OCI-LY3 (cell line): ENCODE results near the gene CPTP.

ENCODE experiments used
- H2AFZ ChIP-seq: fragments of 200-600, 300-600 bp; shearing (Covaris generic); 2 replicates; pipeline ENCODE4 v1.6.0; 2014; ENCODE audit warnings: antibody characterized with exemption, low read depth, low read length
- H3K27ac ChIP-seq: fragments of 200-600, 300-600 bp; sonication (generic); 2 replicates; pipeline ENCODE4 v1.5.1; 2014; ENCODE audit warnings: mild to moderate bottlenecking, low read length, moderate library complexity, mixed read lengths
- H3K27me3 ChIP-seq: fragments of 200-600, 300-600 bp; sonication (generic); 2 replicates; pipeline ENCODE4 v1.6.1; 2014; ENCODE audit warnings: low read depth, low read length, mixed read lengths
- H3K36me3 ChIP-seq: fragments of 200-600, 300-600 bp; sonication (generic); replicated peaks from 2 replicates; pipeline ENCODE3; 2014; ENCODE audit warnings: low read depth, low read length, mixed read lengths
- H3K4me1 ChIP-seq: fragments of 300-600, 200-600 bp; sonication (generic); 2 replicates; pipeline ENCODE4 v1.6.1; 2014; ENCODE audit warnings: low read length, mixed read lengths
- H3K4me2 ChIP-seq: fragments of 200-600, 300-600 bp; sonication (generic); 2 replicates; pipeline ENCODE4 v1.6.1; 2014; ENCODE audit warnings: low read length, mixed read lengths
- H3K4me3 ChIP-seq: fragments of 300-600, 200-600 bp; sonication (generic); 2 replicates; pipeline ENCODE4 v1.5.1; 2014; ENCODE audit warnings: antibody characterized with exemption, mild to moderate bottlenecking, low read length, moderate library complexity
- H3K79me2 ChIP-seq: fragments of 300-600, 200-600 bp; shearing (Covaris generic); 2 replicates; pipeline ENCODE4 v1.6.1; 2014; ENCODE audit warnings: mild to moderate bottlenecking, low read length, mixed read lengths
- H3K9ac ChIP-seq: fragments of 300-600, 200-600 bp; shearing (Covaris generic); 2 replicates; pipeline ENCODE4 v1.6.0; 2014; ENCODE audit warnings: mild to moderate bottlenecking, low read length, moderate library complexity
- H3K9me3 ChIP-seq: fragments of 200-600, 300-600 bp; shearing (Covaris generic); 2 replicates; pipeline ENCODE4 v1.6.1; 2014; ENCODE audit warnings: low read length, mixed read lengths; ENCODE audit not compliant: insufficient read depth
- H4K20me1 ChIP-seq: fragments of 200-600, 300-600 bp; sonication (generic); 2 replicates; pipeline ENCODE4 v1.6.1; 2016; ENCODE audit warnings: low read length, mixed read lengths; ENCODE audit not compliant: insufficient read depth
- CTCF ChIP-seq: fragments of 200-600, 300-600 bp; sonication (generic); IDR thresholded peaks from 2 replicates; pipeline ENCODE4 v1.5.1; 2014; ENCODE audit warnings: antibody characterized with exemption, low read length, low read depth
- EZH2phosphoT487 ChIP-seq: fragments of 200-600 bp; shearing (Covaris generic); IDR thresholded peaks from 2 replicates; pipeline ENCODE4 v1.6.1; 2018; ENCODE audit warnings: antibody characterized with exemption, mixed run types, low read depth

CPTP gene

GRCh38 chr1:1322418-1322817 is 2.2 kb upstream of the CPTP start:
- no peak overlapping the region for H2AFZ ChIP-seq
- H3K27ac ChIP-seq = no peak overlapping the region
- no peak overlapping the region for H3K4me3 ChIP-seq
- peaks cover 10% of the 10 kb centered on the region for H3K36me3 ChIP-seq
- no peak overlapping the region for H3K9ac ChIP-seq
- peaks cover 67% of the 10 kb centered on the region for H3K79me2 ChIP-seq
- peaks cover 15% of the 10 kb centered on the region for H3K4me1 ChIP-seq
- no peak overlapping the region for H3K4me2 ChIP-seq
- H3K9me3 ChIP-seq = no peaks in the 10 kb centered on the region
- no peaks in the 10 kb centered on the region for H3K27me3 ChIP-seq
- H4K20me1 ChIP-seq = peaks cover 30% of the 10 kb centered on the region
- TF ChIP-seq CTCF (no peak), EZH2phosphoT487 (no peak)

GRCh38 chr1:1322952-1323351 is 1.6 kb upstream of the CPTP start:
- Histone ChIP-seq H2AFZ (no peak overlapping the region), H3K79me2 (peaks cover 64% of the 10 kb centered on the region), H3K9me3 (no peaks in the 10 kb centered on the region), H3K27me3 (no peaks in the 10 kb centered on the region), H3K4me2 (peak overlapping the region; percentile 36), H3K4me3 (no peak overlapping the region), H4K20me1 (peaks cover 30% of the 10 kb centered on the region), H3K4me1 (peaks cover 15% of the 10 kb centered on the region), H3K27ac (no peak overlapping the region), H3K36me3 (peaks cover 8% of the 10 kb centered on the region), H3K9ac (no peak overlapping the region)
- TF ChIP-seq CTCF (no peak), EZH2phosphoT487 (no peak)

GRCh38 chr1:1324084-1324523 is 498 bp upstream of the CPTP start:
- H3K4me1 ChIP-seq = peaks cover 15% of the 10 kb centered on the region
- H4K20me1 ChIP-seq = peaks cover 30% of the 10 kb centered on the region
- H2AFZ ChIP-seq = peak overlapping the region; percentile 46; the same call in 1 of the 2 replicates
- no peak for TF ChIP-seq EZH2phosphoT487
- no peak for TF ChIP-seq CTCF
- no peaks in the 10 kb centered on the region for H3K27me3 ChIP-seq
- H3K4me3 ChIP-seq = peak overlapping the region; percentile 81
- H3K9ac ChIP-seq = peak overlapping the region; percentile 92
- H3K9me3 ChIP-seq = no peaks in the 10 kb centered on the region
- H3K27ac ChIP-seq = peak overlapping the region; percentile 44; the same call in 1 of the 2 replicates
- H3K79me2 ChIP-seq = peaks cover 60% of the 10 kb centered on the region
- H3K4me2 ChIP-seq = peak overlapping the region; percentile 52
- H3K36me3 ChIP-seq = peaks cover 5% of the 10 kb centered on the region

- Histone ChIP-seq H3K4me2 (peak overlapping the region; percentile 94), H4K20me1 (peaks cover 27% of the 10 kb centered on the region), H3K4me3 (peak overlapping the region; percentile 81), H3K36me3 (peaks cover 4% of the 10 kb centered on the region), H3K4me1 (peaks cover 15% of the 10 kb centered on the region), H3K27me3 (no peaks in the 10 kb centered on the region), H3K79me2 (peaks cover 48% of the 10 kb centered on the region), H2AFZ (no peak overlapping the region), H3K9me3 (no peaks in the 10 kb centered on the region), H3K27ac (no peak overlapping the region), H3K9ac (peak overlapping the region; percentile 62)
- TF ChIP-seq CTCF (no peak), EZH2phosphoT487 (no peak)
Observed at GRCh38 chr1:1325288-1326074, 879 bp downstream of the CPTP start.
